H9 (cell line): ENCODE results near the gene GDI2. TPM values are rescaled to one million over a fixed set of nuclear protein-coding genes. Genes with fewer than 3 reads are reported as not detected.
A peak's percentile ranks its signal among the peaks of the same experiment; 100 is the strongest.

Source experiments
- DNase-seq: peaks from one replicate; pipeline ENCODE4 v3.0.0-alpha.2; 2017
- H2AFZ ChIP-seq: one replicate; pipeline ENCODE4 v1.6.1; 2013; ENCODE audit warnings: mild to moderate bottlenecking, low read length, control low read depth, moderate library complexity
- H2AK5ac ChIP-seq: 2 replicates; pipeline ENCODE4 v1.6.1; 2013; ENCODE audit warnings: low read length, control low read depth, mixed read lengths; ENCODE audit not compliant: insufficient read length
- H2BK120ac ChIP-seq: one replicate; pipeline ENCODE4 v1.6.1; 2013; ENCODE audit warnings: low read depth, mild to moderate bottlenecking, low read length, control low read depth, inconsistent platforms; ENCODE audit not compliant: poor library complexity, severe bottlenecking
- H2BK12ac ChIP-seq: 2 replicates; pipeline ENCODE4 v1.6.1; 2013; ENCODE audit warnings: low read length, control low read depth, mixed read lengths, low read depth; ENCODE audit not compliant: insufficient read length
- H2BK15ac ChIP-seq: 2 replicates; pipeline ENCODE4 v1.6.1; 2013; ENCODE audit warnings: low read depth, low read length, control low read depth
- H2BK20ac ChIP-seq: one replicate; pipeline ENCODE4 v1.6.1; 2013; ENCODE audit warnings: low read depth, mild to moderate bottlenecking, low read length, control low read depth, inconsistent platforms; ENCODE audit not compliant: poor library complexity, severe bottlenecking
- H2BK5ac ChIP-seq: 2 replicates; pipeline ENCODE4 v1.6.1; 2013; ENCODE audit warnings: low read length, control low read depth, mixed read lengths; ENCODE audit not compliant: insufficient read length
- H3K14ac ChIP-seq: 2 replicates; pipeline ENCODE4 v1.6.1; 2013; ENCODE audit warnings: low read length, control low read depth; ENCODE audit not compliant: insufficient read depth
- H3K18ac ChIP-seq: 2 replicates; pipeline ENCODE4 v1.6.1; 2013; ENCODE audit warnings: low read depth, mild to moderate bottlenecking, mixed read lengths, low read length, control low read depth; ENCODE audit not compliant: insufficient read length
- H3K23ac ChIP-seq: 2 replicates; pipeline ENCODE4 v1.6.1; 2013; ENCODE audit warnings: low read length, control low read depth, mixed read lengths, low read depth; ENCODE audit not compliant: insufficient read length
- H3K23me2 ChIP-seq: 2 replicates; pipeline ENCODE4 v1.6.1; 2013; ENCODE audit warnings: low read depth, mild to moderate bottlenecking, mixed read lengths, low read length, control low read depth; ENCODE audit not compliant: insufficient read length, poor library complexity, severe bottlenecking
- H3K27ac ChIP-seq: 2 replicates; pipeline ENCODE4 v1.5.1; 2013; ENCODE audit warnings: low read length, control low read depth, mixed read lengths, low read depth; ENCODE audit not compliant: insufficient read length
- H3K27me3 ChIP-seq: 2 replicates; pipeline ENCODE4 v1.6.1; 2013; ENCODE audit warnings: low read length, control low read depth, inconsistent platforms; ENCODE audit not compliant: insufficient read depth
- H3K4ac ChIP-seq: 2 replicates; pipeline ENCODE4 v1.6.1; 2013; ENCODE audit warnings: low read depth, mild to moderate bottlenecking, control low read depth, inconsistent platforms, low read length, moderate library complexity
- H3K4me1 ChIP-seq: 2 replicates; pipeline ENCODE4 v1.6.1; 2013; ENCODE audit warnings: low read length, control low read depth, inconsistent platforms; ENCODE audit not compliant: insufficient read depth
- H3K4me2 ChIP-seq: 2 replicates; pipeline ENCODE4 v1.6.1; 2013; ENCODE audit warnings: low read length, control low read depth, mixed read lengths; ENCODE audit not compliant: insufficient read length, insufficient read depth
- H3K56ac ChIP-seq: 2 replicates; pipeline ENCODE4 v1.6.1; 2013; ENCODE audit warnings: low read depth, mild to moderate bottlenecking, mixed read lengths, low read length, control low read depth; ENCODE audit not compliant: insufficient read length
- H3K79me1 ChIP-seq: 2 replicates; pipeline ENCODE4 v1.6.1; 2013; ENCODE audit warnings: low read depth, mild to moderate bottlenecking, moderate library complexity, low read length, control low read depth, inconsistent platforms; ENCODE audit not compliant: insufficient read depth, poor library complexity, severe bottlenecking
- H3K79me2 ChIP-seq: 2 replicates; pipeline ENCODE4 v1.6.1; 2013; ENCODE audit warnings: low read length, control low read depth, inconsistent platforms; ENCODE audit not compliant: insufficient read depth
- H3K9ac ChIP-seq: 2 replicates; pipeline ENCODE4 v1.6.1; 2013; ENCODE audit warnings: low read length, control low read depth, mixed read lengths; ENCODE audit not compliant: insufficient read length; ENCODE audit errors: extremely low read depth
- H3K9me3 ChIP-seq: one replicate; pipeline ENCODE4 v1.6.1; 2013; ENCODE audit warnings: low read depth, low read length, inconsistent platforms; ENCODE audit not compliant: control insufficient read depth
- H3T11ph ChIP-seq: one replicate; pipeline ENCODE4 v1.6.1; 2013; ENCODE audit warnings: mild to moderate bottlenecking, low read length, control low read depth, inconsistent platforms
- H4K20me1 ChIP-seq: one replicate; pipeline ENCODE4 v1.6.1; 2013; ENCODE audit not compliant: control insufficient read depth, insufficient read length, insufficient read depth
- H4K5ac ChIP-seq: 2 replicates; pipeline ENCODE4 v1.6.1; 2013; ENCODE audit warnings: low read depth, mild to moderate bottlenecking, mixed read lengths, low read length, control low read depth; ENCODE audit not compliant: insufficient read length
- H4K8ac ChIP-seq: replicated peaks from 2 replicates; pipeline ENCODE4 v1.6.1; 2013; ENCODE audit warnings: low read length, control low read depth, mixed read lengths, low read depth; ENCODE audit not compliant: insufficient read length
- H4K91ac ChIP-seq: 2 replicates; pipeline ENCODE4 v1.6.1; 2013; ENCODE audit warnings: low read depth, mild to moderate bottlenecking, moderate library complexity, mixed read lengths, low read length, control low read depth; ENCODE audit not compliant: insufficient read length
- H3K27ac Mint-ChIP-seq, 3 experiments: 2 replicates in 2 of 3; 3 replicates in 1 of 3; pipeline ENCODE4 v1.8.0; 2020 to 2021; ENCODE audit warnings: mixed read lengths in 3 of 3, mild to moderate bottlenecking in 1 of 3, moderate library complexity in 1 of 3
- H3K27me3 Mint-ChIP-seq: 2 replicates; pipeline ENCODE4 v1.8.0; 2021; ENCODE audit warnings: low read depth, mild to moderate bottlenecking, moderate library complexity, mixed read lengths
- H3K36me3 Mint-ChIP-seq, 3 experiments: 2 replicates in 2 of 3; 3 replicates in 1 of 3; pipeline ENCODE4 v1.8.0; 2020 to 2021; ENCODE audit warnings: low read depth in 3 of 3, mixed read lengths in 3 of 3; ENCODE audit not compliant: insufficient read depth in 1 of 3
- H3K4me1 Mint-ChIP-seq, 2 experiments: 2 replicates each; pipeline ENCODE4 v1.8.0; 2020; ENCODE audit warnings: mixed read lengths in 2 of 2
- H3K4me3 Mint-ChIP-seq, 2 experiments: 2 replicates in 1 of 2; 3 replicates in 1 of 2; pipeline ENCODE4 v1.8.0; 2020 to 2021; ENCODE audit warnings: mild to moderate bottlenecking in 2 of 2, mixed read lengths in 2 of 2, moderate library complexity in 1 of 2
- H3K9me3 Mint-ChIP-seq, 2 experiments: 2 replicates in 1 of 2; 3 replicates in 1 of 2; pipeline ENCODE4 v1.8.0; 2020; ENCODE audit warnings: mild to moderate bottlenecking in 2 of 2, mixed read lengths in 2 of 2, moderate library complexity in 1 of 2
- CTCF ChIP-seq: fragments of 200-600 bp; sonication (generic); conservative IDR thresholded peaks from 3 replicates; pipeline ENCODE4 v1.8.0; 2021; ENCODE audit warnings: antibody characterized with exemption, mild to moderate bottlenecking
- WGBS: extraction: QIAGEN DNeasy Blood & Tissue Kit; methylation state at CpG from one replicate; pipeline ENCODE4 v1.1.7; 2013; ENCODE audit warnings: missing lambda C conversion rate, low lambda C conversion rate, mixed read lengths; ENCODE audit not compliant: insufficient read length; ENCODE audit errors: extremely low coverage; 5-methylcytosine and 5-hydroxymethylcytosine counted together
- total RNA-seq: library from RNA; stranded (reverse); gene quantifications from 2 replicates; pipeline ENCODE4 v1.2.1, GENCODE V29; 2021

GDI2 gene
- total RNA-seq, 1 experiment from 2014 or later: 351 TPM

GRCh38 chr10:5812283-5813090, 747 bp downstream of the GDI2 start:
- Histone ChIP-seq H2BK120ac (no peak overlapping the region), H3K18ac (peak overlapping the region; percentile 7), H3K14ac (peak overlapping the region; percentile 96), H3K23me2 (peaks cover 4% of the 10 kb centered on the region), H4K5ac (no peak overlapping the region), H4K20me1 (no peaks in the 10 kb centered on the region), H2AK5ac (no peak overlapping the region), H2BK20ac (no peak overlapping the region), H2AFZ (no peak overlapping the region), H3K79me1 (no peaks in the 10 kb centered on the region), H3K4ac (no peak overlapping the region), H3K4me2 (peak overlapping the region; percentile 71), H3K79me2 (peaks cover 44% of the 10 kb centered on the region; the same call in 1 of the 2 replicates), H2BK12ac (no peak overlapping the region), H2BK5ac (no peak overlapping the region), H4K8ac (no peak overlapping the region), H3K56ac (no peak overlapping the region), H3T11ph (no peak overlapping the region), H3K27me3 (no peaks in the 10 kb centered on the region), H3K4me1 (no peaks in the 10 kb centered on the region), H3K23ac (no peak overlapping the region), H3K9ac (peak overlapping the region; percentile 96), H3K27ac (no peak overlapping the region), H2BK15ac (no peak overlapping the region), H4K91ac (no peak overlapping the region), H3K9me3 (no peaks in the 10 kb centered on the region)
- Mint-ChIP-seq H3K36me3 (peaks cover 13 to 22% (median 16%) of the 10 kb centered on the region in 3 experiments), H3K27ac (peak overlapping the region; percentile 39 to 87 (median 72)), H3K4me1 (peaks cover 33 to 36% of the 10 kb centered on the region in 2 experiments), H3K9me3 (no peaks in the 10 kb centered on the region; a peak in 2 of 5 replicates), H3K4me3 (peak overlapping the region; percentile 74 to 92), H3K27me3 (no peaks in the 10 kb centered on the region; the same call in 1 of the 2 replicates)
- no CpG with 5 or more reads among the region's 49 CpGs for WGBS
- no peak for DNase-seq
- TF ChIP-seq CTCF: no peak
